Endodermal cell (in vitro differentiated cells): ENCODE measurements around the gene DSP. TPM values are rescaled to one million over a fixed set of nuclear protein-coding genes. Genes with fewer than 3 reads are reported as not detected.

Experiments
- DNase-seq: peaks from one replicate; pipeline ENCODE4 v3.0.0-alpha.2; 2017
- H3K27ac ChIP-seq: 2 replicates; pipeline ENCODE4 v1.5.1; 2013; ENCODE audit warnings: mild to moderate bottlenecking, low read depth, low read length, moderate library complexity
- H3K27me3 ChIP-seq: 2 replicates; pipeline ENCODE4 v1.6.1; 2013; ENCODE audit warnings: mild to moderate bottlenecking, low read length, moderate library complexity; ENCODE audit not compliant: insufficient read depth, control insufficient read depth, poor library complexity, severe bottlenecking
- H3K36me3 ChIP-seq: 2 replicates; pipeline ENCODE4 v1.7.0; 2013; ENCODE audit warnings: mild to moderate bottlenecking, low read length, moderate library complexity; ENCODE audit not compliant: control insufficient read depth, insufficient read depth
- H3K4me1 ChIP-seq: one replicate; pipeline ENCODE4 v1.7.0; 2013; ENCODE audit warnings: low read length; ENCODE audit not compliant: control insufficient read depth, insufficient read depth
- H3K4me3 ChIP-seq: 2 replicates; pipeline ENCODE4 v1.5.1; 2013; ENCODE audit warnings: mild to moderate bottlenecking, low read length, moderate library complexity
- H3K9ac ChIP-seq: 2 replicates; pipeline ENCODE4 v1.6.1; 2013; ENCODE audit warnings: mild to moderate bottlenecking, low read length, moderate library complexity; ENCODE audit not compliant: poor library complexity, severe bottlenecking; ENCODE audit errors: extremely low read depth
- H3K9me3 ChIP-seq: 2 replicates; pipeline ENCODE4 v1.6.1; 2013; ENCODE audit warnings: mild to moderate bottlenecking, low read length, moderate library complexity; ENCODE audit not compliant: control insufficient read depth
- H3K27ac Mint-ChIP-seq: 2 replicates; pipeline ENCODE4 v1.8.0; 2020; ENCODE audit warnings: mixed read lengths
- H3K27me3 Mint-ChIP-seq: 2 replicates; pipeline ENCODE4 v1.8.0; 2021; ENCODE audit warnings: mild to moderate bottlenecking, mixed read lengths; ENCODE audit not compliant: insufficient read depth
- H3K36me3 Mint-ChIP-seq: 2 replicates; pipeline ENCODE4 v1.8.0; 2020; ENCODE audit warnings: low read depth, mixed read lengths
- H3K4me1 Mint-ChIP-seq: 2 replicates; pipeline ENCODE4 v1.8.0; 2020; ENCODE audit warnings: mixed read lengths
- H3K4me3 Mint-ChIP-seq: 2 replicates; pipeline ENCODE4 v1.8.0; 2020; ENCODE audit warnings: mild to moderate bottlenecking, moderate library complexity, mixed read lengths
- H3K9me3 Mint-ChIP-seq: 2 replicates; pipeline ENCODE4 v1.8.0; 2020; ENCODE audit warnings: mild to moderate bottlenecking, mixed read lengths
- WGBS, 2 experiments: methylation state at CpG; one replicate each; pipeline versions ENCODE4 v1.1.5 to v1.1.7; 2013; ENCODE audit warnings: missing lambda C conversion rate in 2 of 2, mixed read lengths in 1 of 2; ENCODE audit not compliant: insufficient coverage in 1 of 2, insufficient read length in 1 of 2; 5-methylcytosine and 5-hydroxymethylcytosine counted together
- total RNA-seq, 2 donors: library from RNA; stranded (reverse); fragmentation: NEBNext Ultra II Directional in 1 of 2; extraction: Animal tissue kit (Norgen Biotek cat#: 25700) in 1 of 2; gene quantifications; 2 replicates in 1 of 2; 3 replicates in 1 of 2; pipeline ENCODE4 v1.2.1, GENCODE V29; 2021
- TF ChIP-seq, protein P1 (sequence below): fragments of 200-600 bp; sonication (generic); conservative IDR thresholded peaks from 2 replicates; pipeline ENCODE4 v1.5.0; 2021; ENCODE audit warnings: antibody characterized with exemption, mild to moderate bottlenecking

The DSP gene
- total RNA-seq, 2 donors from 2014 or later = 123 to 152 TPM

DNA sequence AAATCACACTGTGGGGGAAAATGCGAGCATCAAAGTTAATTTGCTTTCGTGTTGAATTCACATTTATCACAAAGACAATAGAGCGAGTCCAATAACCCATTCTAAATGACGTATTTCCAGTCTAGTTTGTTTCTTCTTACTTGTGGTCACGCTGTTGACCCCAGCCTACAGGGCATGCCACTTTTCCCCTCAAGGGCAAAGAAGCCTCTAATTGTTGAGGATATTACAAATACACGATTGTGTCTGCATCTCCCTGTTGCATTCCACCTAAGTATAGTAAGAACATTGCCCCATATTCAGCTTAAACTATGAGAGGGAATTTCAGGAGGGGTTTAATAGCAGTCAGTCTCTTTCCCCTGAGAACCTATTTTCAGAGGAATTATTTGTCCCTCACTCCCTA, 37.4 kb upstream of the DSP start:
- TF ChIP-seq, protein P1, sequence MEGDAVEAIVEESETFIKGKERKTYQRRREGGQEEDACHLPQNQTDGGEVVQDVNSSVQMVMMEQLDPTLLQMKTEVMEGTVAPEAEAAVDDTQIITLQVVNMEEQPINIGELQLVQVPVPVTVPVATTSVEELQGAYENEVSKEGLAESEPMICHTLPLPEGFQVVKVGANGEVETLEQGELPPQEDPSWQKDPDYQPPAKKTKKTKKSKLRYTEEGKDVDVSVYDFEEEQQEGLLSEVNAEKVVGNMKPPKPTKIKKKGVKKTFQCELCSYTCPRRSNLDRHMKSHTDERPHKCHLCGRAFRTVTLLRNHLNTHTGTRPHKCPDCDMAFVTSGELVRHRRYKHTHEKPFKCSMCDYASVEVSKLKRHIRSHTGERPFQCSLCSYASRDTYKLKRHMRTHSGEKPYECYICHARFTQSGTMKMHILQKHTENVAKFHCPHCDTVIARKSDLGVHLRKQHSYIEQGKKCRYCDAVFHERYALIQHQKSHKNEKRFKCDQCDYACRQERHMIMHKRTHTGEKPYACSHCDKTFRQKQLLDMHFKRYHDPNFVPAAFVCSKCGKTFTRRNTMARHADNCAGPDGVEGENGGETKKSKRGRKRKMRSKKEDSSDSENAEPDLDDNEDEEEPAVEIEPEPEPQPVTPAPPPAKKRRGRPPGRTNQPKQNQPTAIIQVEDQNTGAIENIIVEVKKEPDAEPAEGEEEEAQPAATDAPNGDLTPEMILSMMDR = no peak
- H3K4me3 ChIP-seq = no peak overlapping the region
- Mint-ChIP-seq H3K36me3 (no peaks in the 10 kb centered on the region), H3K4me3 (no peak overlapping the region), H3K27me3 (no peaks in the 10 kb centered on the region), H3K4me1 (peaks cover 23% of the 10 kb centered on the region), H3K9me3 (no peaks in the 10 kb centered on the region), H3K27ac (no peak overlapping the region)
- no peaks in the 10 kb centered on the region for H3K36me3 ChIP-seq
- H3K4me1 ChIP-seq = no peaks in the 10 kb centered on the region
- no peak overlapping the region for H3K27ac ChIP-seq
- 85 to 89% methylated on average over 4 to 6 of the region's 6 CpGs for WGBS, 2 experiments
- H3K9ac ChIP-seq = no peak overlapping the region
- no peak for DNase-seq
- no peaks in the 10 kb centered on the region for H3K27me3 ChIP-seq
- no peaks in the 10 kb centered on the region for H3K9me3 ChIP-seq

GRCh38 chr6:7505189-7505699, 36.2 kb upstream of the DSP start:
- Mint-ChIP-seq H3K9me3 (no peaks in the 10 kb centered on the region), H3K4me1 (peaks cover 23% of the 10 kb centered on the region), H3K27me3 (no peaks in the 10 kb centered on the region), H3K36me3 (no peaks in the 10 kb centered on the region), H3K27ac (peak overlapping the region; percentile 73), H3K4me3 (no peak overlapping the region)
- DNase-seq = peak; percentile 96
- H3K9ac ChIP-seq = peak overlapping the region; percentile 16
- TF ChIP-seq, protein P1 = no peak
- peak overlapping the region; percentile 21 for H3K4me3 ChIP-seq
- H3K36me3 ChIP-seq = no peaks in the 10 kb centered on the region
- no peaks in the 10 kb centered on the region for H3K27me3 ChIP-seq
- H3K9me3 ChIP-seq = no peaks in the 10 kb centered on the region
- no peaks in the 10 kb centered on the region for H3K4me1 ChIP-seq
- 26 to 35% methylated on average over 8 to 10 of the region's 10 CpGs for WGBS, 2 experiments
- no peak overlapping the region for H3K27ac ChIP-seq

DNA sequence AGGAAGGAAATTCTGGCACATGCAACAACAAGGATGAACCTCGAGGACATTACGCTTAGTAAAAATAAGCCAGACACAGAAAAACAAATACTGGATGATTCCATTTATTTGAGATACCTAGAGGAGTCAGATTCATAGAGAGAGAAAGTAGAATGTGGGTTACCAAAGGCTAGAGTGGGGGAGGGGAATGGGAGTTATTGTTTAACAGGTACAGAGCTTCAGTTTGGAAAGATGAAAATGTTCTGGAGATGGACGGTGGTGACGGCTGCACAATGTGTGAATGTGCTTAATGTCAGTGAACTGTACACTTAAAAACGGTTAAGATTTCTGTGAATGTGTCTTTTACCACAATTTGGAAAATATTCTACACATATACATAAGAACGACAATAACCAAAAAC, 33.9 kb upstream of the DSP start:
- H3K4me3 Mint-ChIP-seq = no peak overlapping the region
- no peak overlapping the region for H3K27ac Mint-ChIP-seq
- Histone ChIP-seq H3K4me3 (no peak overlapping the region), H3K36me3 (no peaks in the 10 kb centered on the region), H3K4me1 (peaks cover 2% of the 10 kb centered on the region), H3K9ac (no peak overlapping the region), H3K9me3 (no peaks in the 10 kb centered on the region), H3K27ac (no peak overlapping the region), H3K27me3 (no peaks in the 10 kb centered on the region)
- TF ChIP-seq, protein P1 = no peak
- no peaks in the 10 kb centered on the region for H3K36me3 Mint-ChIP-seq
- no peak for DNase-seq
- H3K9me3 Mint-ChIP-seq = no peaks in the 10 kb centered on the region
- H3K4me1 Mint-ChIP-seq = peaks cover 24% of the 10 kb centered on the region
- H3K27me3 Mint-ChIP-seq = peaks cover 1% of the 10 kb centered on the region
- WGBS, 2 experiments = 93 to 100% methylated on average over 2 to 6 of the region's 6 CpGs
